Measurements from ENCODE around the gene HCN2. TPM values are rescaled to one million over a fixed set of nuclear protein-coding genes. Genes with fewer than 3 reads are reported as not detected.
"Not testable (repeated sequence)": the region's sequence is repeated elsewhere in the genome, so short reads cannot be mapped to it uniquely, and the experiment has no call there.

Gene HCN2
- total RNA-seq, 2 experiments from 2014 or later, result 0.18 TPM

DNA sequence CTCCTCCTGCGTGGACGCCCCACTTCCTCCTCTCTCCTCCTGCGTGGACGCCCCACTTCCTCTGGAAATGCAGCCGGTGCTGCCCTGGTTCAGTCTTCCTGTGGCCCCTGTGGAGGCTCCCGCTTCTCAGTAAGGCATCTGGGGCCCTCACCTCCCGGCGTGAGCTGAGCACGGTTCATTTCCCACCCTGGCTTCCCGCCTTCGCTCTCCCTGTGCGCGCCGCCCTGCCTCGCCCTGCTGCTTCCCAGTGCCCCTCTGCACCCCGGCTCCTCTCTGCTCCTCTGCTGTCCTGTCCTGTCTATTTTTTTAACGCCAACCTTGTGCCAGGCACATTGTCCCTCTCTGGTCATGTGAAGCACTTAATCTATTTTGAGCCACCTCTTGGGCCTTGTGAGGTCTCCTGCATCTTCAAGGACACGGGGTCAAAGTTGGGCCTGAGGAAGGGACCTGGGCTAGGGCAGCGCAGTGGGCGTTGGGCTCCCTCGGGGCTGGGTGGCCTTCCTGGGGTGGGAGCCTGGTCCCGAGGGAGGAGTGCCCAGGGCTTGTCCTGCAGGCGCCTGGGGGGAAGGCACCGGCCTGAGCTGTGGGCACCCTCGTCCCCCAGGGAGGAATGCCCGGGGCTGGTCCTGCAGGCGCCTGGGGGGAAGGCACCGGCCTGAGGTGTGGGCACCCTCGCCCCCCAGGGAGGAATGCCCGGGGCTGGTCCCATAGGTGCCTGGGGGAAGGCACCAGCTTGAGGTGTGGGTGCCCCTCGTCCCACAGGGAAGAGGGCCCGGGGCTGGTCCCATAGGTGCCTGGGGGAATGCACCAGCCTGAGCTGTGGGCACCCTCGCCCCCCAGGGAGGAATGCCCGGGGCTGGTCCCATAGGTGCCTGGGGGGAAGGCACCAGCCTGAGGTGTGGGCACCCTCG is 13.0 kb downstream of the HCN2 start:
- ChIA-PET POLR2A (no interaction called here), CTCF (no interaction called here)
- ATAC-seq (no peak), DNase-seq (no peak)
- no peak overlapping the region for H3K27ac Mint-ChIP-seq
- intact Hi-C loops (cut with micrococcal nuclease), result no loop called here
- no peak overlapping the region for H3K4me3 Mint-ChIP-seq
- no peaks in the 10 kb centered on the region for H3K36me3 Mint-ChIP-seq (ENCODE audit: low read depth)
- no peaks in the 10 kb centered on the region for H3K27me3 Mint-ChIP-seq
- TF ChIP-seq CTCF (IDR thresholded peaks at IDR 0.05), result no peak
- H3K9me3 Mint-ChIP-seq, result peaks cover 2% of the 10 kb centered on the region
- no peaks in the 10 kb centered on the region for H3K4me1 Mint-ChIP-seq (ENCODE audit: low read depth)

DNA sequence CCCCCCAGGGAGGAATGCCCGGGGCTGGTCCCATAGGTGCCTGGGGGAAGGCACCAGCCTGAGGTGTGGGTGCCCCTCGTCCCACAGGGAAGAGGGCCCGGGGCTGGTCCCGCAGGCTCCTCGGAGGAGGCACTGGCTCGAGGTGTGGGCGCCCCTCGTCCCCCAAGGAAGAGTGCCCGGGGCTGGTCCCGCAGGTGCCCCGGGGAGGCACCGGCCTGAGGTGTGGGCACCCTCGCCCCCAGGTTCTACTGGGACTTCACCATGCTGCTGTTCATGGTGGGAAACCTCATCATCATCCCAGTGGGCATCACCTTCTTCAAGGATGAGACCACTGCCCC is 13.6 kb downstream of the HCN2 start:
- ATAC-seq, CTCF ChIA-PET: not testable (repeated sequence)

DNA sequence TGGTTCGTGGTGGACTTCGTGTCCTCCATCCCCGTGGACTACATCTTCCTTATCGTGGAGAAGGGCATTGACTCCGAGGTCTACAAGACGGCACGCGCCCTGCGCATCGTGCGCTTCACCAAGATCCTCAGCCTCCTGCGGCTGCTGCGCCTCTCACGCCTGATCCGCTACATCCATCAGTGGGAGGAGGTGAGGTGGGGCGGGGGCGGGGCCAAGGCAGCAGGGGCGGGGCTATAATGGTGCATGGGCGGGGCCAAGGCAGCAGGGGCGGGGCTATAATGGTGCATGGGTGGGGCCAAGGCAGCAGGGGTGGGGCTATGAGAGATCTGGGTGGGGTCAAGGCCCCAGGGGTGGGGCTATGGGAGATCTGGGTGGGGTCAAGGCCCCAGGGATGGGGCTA is 14.1 kb downstream of the HCN2 start:
- H3K27me3 Mint-ChIP-seq; H3K4me3 Mint-ChIP-seq; POLR2A ChIA-PET; H3K36me3 Mint-ChIP-seq (ENCODE audit: low read depth); H3K4me1 Mint-ChIP-seq (ENCODE audit: low read depth); CTCF ChIA-PET; H3K27ac Mint-ChIP-seq; intact Hi-C loops (cut with micrococcal nuclease); H3K9me3 Mint-ChIP-seq: not testable (repeated sequence)
- ATAC-seq (peak; percentile 63), DNase-seq (peak; percentile 37)

More for the DNA sequence above, 13.6 kb downstream of the HCN2 start:
- H3K4me1 Mint-ChIP-seq (ENCODE audit: low read depth); DNase-seq; H3K27me3 Mint-ChIP-seq; intact Hi-C loops (cut with micrococcal nuclease); H3K9me3 Mint-ChIP-seq; POLR2A ChIA-PET; H3K27ac Mint-ChIP-seq; H3K4me3 Mint-ChIP-seq; H3K36me3 Mint-ChIP-seq (ENCODE audit: low read depth): not testable (repeated sequence)

DNA sequence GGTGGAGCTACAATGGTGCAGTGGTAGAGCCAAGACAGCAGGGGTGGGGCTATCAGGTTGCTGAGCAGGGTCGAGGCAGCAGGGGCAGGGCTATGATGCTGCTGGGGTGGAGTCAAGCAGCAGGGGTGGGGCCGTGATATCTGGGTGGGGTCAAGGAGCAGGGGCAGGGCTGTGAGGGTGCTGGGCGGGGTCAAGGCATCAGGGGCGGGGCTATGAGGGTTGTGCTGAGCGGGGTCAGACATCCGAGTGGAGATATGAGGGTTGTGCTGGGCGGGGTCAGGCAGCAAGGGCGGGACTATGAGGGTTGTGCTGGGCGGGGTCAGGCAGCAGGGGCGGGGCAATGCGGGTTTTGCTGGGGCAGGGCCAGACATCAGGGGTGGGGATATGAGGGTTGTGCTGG is 14.7 kb downstream of the HCN2 start:
- Mint-ChIP-seq H3K27ac (no peak overlapping the region), H3K36me3 (ENCODE audit: low read depth) (no peaks in the 10 kb centered on the region), H3K4me3 (no peak overlapping the region), H3K4me1 (ENCODE audit: low read depth) (no peaks in the 10 kb centered on the region), H3K27me3 (no peaks in the 10 kb centered on the region), H3K9me3 (peaks cover 2% of the 10 kb centered on the region)
- peak; percentile 77 for DNase-seq
- peak; percentile 85 for ATAC-seq
- no peak for TF ChIP-seq CTCF (IDR thresholded peaks at IDR 0.05)
- ChIA-PET POLR2A (no interaction called here), CTCF (no interaction called here)
- intact Hi-C loops (cut with micrococcal nuclease), result no loop called here

DNA sequence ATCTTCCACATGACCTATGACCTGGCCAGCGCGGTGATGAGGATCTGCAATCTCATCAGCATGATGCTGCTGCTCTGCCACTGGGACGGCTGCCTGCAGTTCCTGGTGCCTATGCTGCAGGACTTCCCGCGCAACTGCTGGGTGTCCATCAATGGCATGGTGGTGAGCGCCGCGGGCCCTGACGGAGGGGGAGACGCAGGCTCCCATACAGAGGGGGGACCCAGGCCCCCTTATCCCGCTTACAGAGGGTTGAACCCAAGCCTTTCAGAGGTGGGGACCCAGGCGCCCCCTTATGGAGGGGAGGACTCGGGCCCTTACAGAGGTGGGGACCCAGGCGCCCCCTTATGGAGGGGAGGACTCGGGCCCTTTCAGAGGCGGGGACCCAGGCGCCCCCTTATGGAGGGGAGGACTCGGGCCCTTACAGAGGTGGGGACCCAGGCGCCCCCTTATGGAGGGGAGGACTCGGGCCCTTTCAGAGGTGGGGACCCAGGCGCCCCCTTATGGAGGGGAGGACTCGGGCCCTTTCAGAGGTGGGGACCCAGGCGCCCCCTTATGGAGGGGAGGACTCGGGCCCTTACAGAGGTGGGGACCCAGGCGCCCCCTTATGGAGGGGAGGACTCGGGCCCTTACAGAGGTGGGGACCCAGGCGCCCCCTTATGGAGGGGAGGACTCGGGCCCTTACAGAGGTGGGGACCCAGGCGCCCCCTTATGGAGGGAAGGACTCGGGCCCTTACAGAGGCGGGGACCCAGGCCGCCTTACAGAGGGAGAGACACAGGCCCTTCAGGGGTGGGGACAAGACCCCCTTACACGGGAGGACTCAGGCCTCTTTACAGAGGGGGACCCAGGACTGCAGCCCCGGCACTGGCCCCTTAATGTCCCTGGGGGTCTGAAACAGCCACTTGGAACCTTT is 15.6 kb downstream of the HCN2 start:
- H3K4me3 Mint-ChIP-seq, result not testable (repeated sequence)
- peak; percentile 59 for DNase-seq
- CTCF ChIA-PET, result interaction anchor here (0.8 kb wide), 1 partner anchor 20 kb away, joined by 3 read pairs; no protein-coding TSS in a partner anchor

More for the DNA sequence above, 15.6 kb downstream of the HCN2 start:
- TF ChIP-seq CTCF (IDR thresholded peaks at IDR 0.05), result peak; percentile 47
- peak; percentile 9 for ATAC-seq
- H3K4me1 Mint-ChIP-seq (ENCODE audit: low read depth); POLR2A ChIA-PET; intact Hi-C loops (cut with micrococcal nuclease); H3K27me3 Mint-ChIP-seq; H3K9me3 Mint-ChIP-seq; H3K27ac Mint-ChIP-seq; H3K36me3 Mint-ChIP-seq (ENCODE audit: low read depth): not testable (repeated sequence)
